T-helper 2 cell (primary cell): Measurements from ENCODE around the gene PTPRG.

Experiments
- DNase-seq, 5 experiments: peaks; one replicate each; pipeline versions ENCODE4 v3.0.0 to v3.0.0-alpha.2; 2012 to 2022

PTPRG gene

DNA sequence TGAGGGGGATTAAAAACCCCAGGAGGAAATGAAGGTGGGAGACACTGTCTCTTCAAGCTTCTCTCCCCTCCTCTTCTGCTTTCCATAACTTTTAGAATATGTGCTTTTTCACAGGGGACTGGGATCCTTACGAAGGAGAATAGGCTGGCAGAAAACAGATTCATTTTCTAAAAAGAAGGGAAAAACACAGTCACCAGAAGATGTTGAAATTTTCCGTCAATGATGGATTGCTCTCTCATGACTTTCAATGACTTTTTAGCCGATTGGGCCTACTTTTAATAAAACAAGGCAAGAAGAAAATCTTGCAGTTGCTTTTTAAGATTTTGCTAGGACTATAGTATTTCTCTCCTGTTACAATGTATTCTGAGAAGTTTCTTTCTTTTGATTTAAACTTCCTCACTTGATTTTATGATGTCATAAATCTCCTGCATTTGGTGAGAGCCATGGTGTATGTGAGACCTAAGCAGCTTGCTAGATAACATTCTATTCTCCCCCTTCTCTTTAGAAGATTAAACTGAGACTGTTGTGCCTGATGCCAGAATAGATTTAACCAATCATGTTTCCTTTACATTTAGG is 570.7 kb downstream of the PTPRG start:
- DNase-seq: no peak

DNA sequence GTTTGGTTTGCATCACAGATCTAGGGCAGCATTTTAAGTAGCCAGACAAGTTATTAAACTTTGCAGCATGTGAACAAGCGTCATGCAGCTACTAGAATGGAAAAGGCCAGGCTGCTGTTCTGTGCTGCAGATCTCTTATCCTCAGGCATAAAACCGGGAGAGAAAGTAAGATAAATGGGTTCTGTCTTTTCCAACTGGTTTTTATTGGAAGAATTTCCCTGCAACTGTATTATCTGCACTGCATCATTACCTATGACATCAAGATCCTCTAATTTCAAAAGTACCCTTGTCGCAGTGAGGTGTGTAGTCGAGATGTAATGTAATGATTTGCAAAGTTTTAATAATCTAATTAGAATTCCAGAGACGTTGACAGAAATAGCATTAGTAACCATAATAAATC is 571.6 kb downstream of the PTPRG start:
- no peak for DNase-seq

- no peak for DNase-seq
Observed at GRCh38 chr3:62134061-62134496, 572.7 kb downstream of the PTPRG start.

- no peak for DNase-seq
Observed at GRCh38 chr3:62135741-62136140, 574.4 kb downstream of the PTPRG start.

- no peak for DNase-seq
Observed at GRCh38 chr3:62139957-62140356, 578.6 kb downstream of the PTPRG start.

DNA sequence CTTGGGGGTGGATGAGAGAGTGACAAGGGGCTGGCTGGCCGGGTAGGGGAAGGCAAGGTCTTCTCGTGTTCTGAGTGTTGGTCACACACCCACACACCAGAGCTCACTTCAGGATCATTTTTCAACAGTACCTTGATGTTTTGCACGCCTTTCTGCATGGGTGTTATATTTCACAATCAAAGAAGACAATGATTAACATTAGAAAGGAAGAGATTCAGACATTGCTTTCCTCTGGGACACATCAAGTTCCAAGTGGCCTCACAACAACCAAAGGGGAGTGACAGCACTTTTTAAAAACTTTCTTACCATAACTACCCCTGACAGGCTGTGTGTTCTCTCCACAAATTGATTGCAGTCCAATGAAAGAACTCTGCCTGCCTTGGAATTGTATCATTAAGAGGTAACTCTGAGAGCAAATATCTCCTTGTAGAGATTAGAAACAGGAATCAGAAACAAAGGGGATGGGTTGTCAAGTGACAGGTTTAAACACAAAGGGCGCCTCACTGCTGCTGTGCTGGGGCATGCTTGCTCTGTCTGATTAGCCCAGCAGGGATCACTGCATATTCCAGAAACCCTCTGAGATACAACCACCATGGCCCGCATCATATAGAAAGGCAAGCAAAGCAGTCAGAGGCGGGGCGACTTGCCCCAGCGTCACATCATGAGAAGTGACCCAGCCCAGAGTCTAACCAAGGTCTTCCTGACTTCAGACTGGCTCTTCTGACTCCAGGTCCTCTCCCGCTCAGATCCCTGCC is 581.1 kb downstream of the PTPRG start:
- DNase-seq: no peak

DNA sequence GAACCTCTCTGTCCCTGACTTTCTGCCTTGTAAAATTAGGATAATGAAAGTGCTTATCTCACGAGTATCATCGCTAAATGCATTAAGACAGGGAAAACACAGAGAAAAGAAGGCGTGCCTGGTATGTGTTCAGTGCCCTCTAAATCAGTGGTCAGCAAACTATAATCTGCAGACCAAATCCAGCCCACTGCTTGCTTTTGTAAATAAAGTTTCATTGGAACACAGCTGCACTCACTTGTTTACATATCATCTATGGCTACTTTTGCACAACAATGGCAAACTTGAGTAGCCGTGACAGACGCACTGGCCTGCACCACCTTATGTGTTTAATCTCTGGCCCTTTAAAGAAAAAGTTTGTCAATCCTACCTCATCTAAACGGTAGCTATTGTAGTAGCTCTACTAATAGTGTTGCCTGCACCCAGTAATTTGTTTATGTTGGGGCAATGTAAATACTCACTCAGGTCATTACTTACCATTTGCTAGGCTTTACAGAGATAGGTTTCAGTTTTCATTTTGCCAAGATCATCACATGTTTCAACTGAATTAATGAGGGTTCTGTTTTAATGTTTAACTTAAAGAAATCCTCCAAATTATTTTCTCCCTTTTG is 582.6 kb downstream of the PTPRG start:
- DNase-seq: no peak

DNA sequence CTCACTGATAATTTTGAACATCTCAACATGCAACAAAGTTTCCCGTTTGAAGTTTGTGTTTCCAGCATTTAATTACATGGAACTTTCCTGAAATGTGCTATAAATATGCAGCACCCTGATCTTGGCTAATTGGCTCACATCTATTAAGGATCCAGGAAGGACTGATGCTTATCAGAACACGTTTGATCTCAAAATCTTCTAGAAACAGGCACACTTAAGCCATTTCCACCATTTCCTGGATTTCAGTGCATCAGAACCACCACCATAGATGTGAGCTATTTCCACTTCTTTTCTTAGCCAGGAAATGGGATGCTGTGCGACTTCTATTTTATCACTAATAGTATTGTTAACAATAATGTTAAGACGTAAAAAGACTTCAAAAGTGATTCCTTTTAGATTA is 583.1 kb downstream of the PTPRG start:
- no peak for DNase-seq

DNA sequence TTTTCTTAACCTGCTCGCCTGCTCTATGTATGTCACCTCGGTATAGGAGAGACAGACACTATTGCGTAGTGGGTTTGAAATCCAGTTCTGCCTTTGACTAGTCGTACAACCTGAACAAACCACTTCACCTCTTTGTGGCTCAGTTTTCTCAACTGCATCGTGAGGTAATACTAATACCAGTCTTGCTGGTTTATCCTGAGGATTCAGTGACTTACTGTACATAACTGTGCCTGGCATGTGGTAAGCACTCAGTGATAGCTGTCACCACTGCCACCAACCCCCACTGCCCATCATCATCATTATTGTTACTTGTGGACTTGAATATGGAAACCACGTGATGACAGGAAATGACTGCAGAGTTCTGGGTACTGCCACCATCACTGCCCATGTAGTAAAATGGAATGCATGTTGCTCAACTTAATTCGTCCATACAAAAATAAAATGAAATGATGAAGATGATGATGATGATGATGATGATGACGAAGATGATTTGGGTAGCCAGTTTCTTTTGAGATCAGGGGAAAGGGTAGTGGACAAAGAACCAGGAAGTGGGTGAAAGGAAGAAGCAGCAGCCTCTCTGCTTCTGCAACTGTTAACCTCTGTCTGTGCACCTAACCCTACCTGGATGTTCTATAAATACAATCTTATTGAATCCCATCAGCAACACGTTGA is 583.9 kb downstream of the PTPRG start:
- peak in 1 of 5 experiments; percentile 10 for DNase-seq

GRCh38 chr3:62149539-62149938 is 588.2 kb downstream of the PTPRG start:
- no peak for DNase-seq

DNA sequence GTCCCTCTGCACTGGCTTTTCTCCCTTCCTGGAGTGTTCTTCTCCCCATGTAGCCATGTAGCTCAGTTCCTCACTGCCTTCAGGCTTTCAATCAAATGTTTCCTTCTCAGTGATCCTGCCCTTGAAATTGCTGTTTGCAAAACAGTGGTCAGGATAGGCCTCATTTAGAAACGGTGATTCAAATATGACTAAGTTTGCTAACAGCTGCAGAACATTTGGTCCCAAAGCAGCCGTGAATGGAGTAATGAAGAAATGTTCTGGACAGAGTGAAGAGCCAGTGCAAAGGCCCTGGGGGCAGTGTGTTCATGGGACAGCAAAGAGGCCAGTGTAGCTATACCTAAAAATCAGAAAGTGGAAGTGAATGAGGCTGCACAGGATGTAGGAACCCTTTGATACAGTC is 588.6 kb downstream of the PTPRG start:
- no peak for DNase-seq

DNA sequence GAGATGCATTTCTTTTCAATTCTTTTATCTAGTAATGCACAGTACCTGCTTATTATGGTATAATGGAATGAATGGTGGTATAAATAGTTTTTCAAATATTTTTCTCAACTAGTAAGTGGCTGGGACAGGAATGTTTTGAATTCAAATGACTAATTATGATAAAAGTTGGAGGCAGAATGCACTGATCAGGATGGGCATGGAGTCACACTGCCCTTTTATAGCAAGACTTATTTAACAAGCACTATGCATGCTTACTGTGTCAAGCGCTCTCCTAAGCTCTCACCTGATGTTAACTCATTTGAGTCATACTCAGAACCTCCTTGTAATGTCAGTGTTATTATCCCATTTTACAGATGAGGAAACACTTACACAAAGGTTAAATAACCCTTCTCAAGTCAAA is 590.2 kb downstream of the PTPRG start:
- DNase-seq: no peak

- no peak for DNase-seq
Observed at GRCh38 chr3:62153231-62153630, 591.9 kb downstream of the PTPRG start.

DNA sequence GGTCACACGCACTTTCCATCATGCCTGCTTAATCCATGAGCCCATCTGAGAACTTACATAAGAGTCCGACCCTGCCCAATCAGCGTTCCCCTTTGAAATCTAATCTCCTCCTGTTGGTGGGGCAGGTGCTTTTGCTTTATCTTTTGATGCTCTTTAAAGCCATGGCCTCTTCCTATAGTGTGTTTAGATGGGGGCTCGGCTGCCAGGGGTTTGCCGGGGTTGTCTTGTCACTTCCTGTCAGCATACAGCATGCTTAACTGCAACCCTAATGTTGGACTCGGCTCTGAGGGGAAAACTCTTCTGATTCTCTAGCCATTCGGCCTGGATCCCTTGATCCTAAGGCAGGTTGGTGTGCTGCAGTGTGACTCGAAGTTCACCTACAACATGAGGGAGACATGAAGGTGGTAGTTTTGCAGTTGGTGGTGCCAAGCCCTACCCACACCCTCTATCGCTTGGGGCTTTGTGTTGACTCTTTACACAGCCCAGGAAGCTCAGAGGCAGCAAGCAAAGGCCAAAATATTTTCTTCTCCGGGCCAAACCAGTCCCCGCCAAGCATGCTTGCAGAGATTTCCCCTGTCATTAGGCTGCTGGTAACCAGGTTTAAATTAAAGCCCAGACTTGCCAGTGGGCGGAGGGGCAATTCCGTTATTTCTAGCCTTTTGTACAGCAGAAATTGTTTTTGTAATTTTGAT is 593.2 kb downstream of the PTPRG start:
- no peak for DNase-seq

- no peak for DNase-seq
Observed at GRCh38 chr3:62159056-62159708, 597.8 kb downstream of the PTPRG start.

DNA sequence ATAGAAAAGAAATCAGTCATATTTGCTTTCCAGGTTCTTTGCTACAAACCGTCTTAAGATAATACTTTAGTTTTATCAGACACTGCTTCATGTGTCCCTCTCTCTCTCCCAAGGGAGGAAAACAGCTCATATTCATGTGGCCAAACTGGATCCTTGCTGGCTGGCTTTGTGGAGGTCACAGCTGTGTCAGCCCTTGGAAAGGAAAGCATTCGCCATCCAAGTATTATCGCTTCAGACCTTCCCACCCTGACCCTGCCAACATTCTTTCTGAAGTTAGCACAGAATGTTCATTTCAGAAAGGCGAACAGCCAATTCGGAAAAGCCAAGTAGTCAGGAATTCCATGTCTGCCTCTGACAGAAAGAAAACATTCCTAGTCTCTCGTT is 598.3 kb downstream of the PTPRG start:
- no peak for DNase-seq

DNA sequence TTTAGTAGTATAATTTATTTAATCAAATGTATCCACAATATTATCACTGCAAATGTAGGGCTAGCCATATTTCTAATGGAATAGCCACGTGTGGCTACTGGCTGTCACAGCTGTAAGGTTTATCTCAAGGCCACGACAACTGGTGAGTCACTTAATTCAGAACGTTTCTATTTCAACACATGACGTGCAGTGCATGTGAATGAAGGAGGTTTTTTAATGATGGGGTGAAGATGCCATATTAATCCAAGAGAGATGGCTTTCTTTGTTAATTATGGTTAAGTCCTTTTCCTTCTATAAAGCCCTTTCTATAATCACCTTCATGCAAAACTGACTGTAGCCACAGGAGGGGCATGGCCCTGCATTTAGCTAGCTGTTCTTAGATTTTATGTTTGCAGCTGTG is 600.0 kb downstream of the PTPRG start:
- no peak for DNase-seq

DNA sequence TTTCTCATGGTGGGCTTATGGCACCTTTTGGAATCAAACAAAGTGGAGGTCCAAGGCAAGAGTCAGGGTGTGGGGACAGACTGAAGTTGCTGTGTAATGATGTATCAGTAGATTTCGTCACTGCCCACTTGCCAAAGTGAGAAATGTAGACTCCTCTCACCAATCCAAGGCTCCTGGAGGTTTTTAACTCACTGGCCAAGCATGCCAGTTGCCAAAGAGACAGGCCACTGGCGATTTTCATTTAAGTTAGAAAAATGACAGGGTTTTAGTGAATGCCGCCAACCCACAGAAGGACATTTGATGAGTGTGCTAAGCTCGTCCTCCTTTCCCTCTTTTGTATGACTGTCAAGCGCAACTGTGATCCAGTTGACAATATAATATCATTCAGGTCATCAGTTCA is 602.8 kb downstream of the PTPRG start:
- no peak for DNase-seq

GRCh38 chr3:62164746-62165145 is 603.4 kb downstream of the PTPRG start:
- no peak for DNase-seq

GRCh38 chr3:62167566-62168262 is 606.3 kb downstream of the PTPRG start:
- DNase-seq: no peak

DNA sequence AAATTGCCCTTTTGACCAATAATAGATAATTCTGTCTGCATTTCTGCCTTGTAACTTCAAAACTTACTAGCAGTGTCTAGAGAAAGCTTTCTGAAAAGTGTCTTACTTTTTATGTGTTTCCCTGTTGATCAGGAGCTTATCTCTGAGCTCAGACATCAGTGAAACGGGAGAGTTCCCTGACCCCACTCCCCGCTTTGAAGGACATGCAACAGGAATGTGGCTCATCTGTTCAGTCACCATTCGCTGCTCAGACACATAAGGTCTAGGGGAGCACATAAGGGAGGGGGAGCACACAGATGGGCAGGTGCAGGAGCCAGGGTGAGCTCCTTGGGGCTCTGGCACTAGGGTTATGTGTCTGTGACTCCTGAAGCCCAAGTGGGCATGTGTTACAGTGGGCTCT is 607.0 kb downstream of the PTPRG start:
- no peak for DNase-seq
